GM21526 (cell line): ENCODE results near the gene TUBA4A.
"Not testable (repeated sequence)": the region's sequence is repeated elsewhere in the genome, so short reads cannot be mapped to it uniquely, and the experiment has no call there.

ENCODE experiments used
- ATAC-seq: cut with Tn5 transposase; IDR thresholded peaks from one replicate; pipeline ENCODE4 v1.9.1; 2021; ENCODE audit warnings: moderate library complexity; ENCODE audit not compliant: unreplicated experiment, low FRiP score

The TUBA4A gene

GRCh38 chr2:219287116-219287440 is 33.4 kb upstream of the TUBA4A start:
- ATAC-seq, result not testable (repeated sequence)

GRCh38 chr2:219286436-219287115 is 32.9 kb upstream of the TUBA4A start:
- no peak for ATAC-seq

- ATAC-seq, result no peak
These were observed 32.2 kb upstream of the TUBA4A start for GRCh38 chr2:219285894-219286425.

GRCh38 chr2:219285373-219285735 is 31.6 kb upstream of the TUBA4A start:
- no peak for ATAC-seq

GRCh38 chr2:219284501-219285372 is 31.0 kb upstream of the TUBA4A start:
- no peak for ATAC-seq

GRCh38 chr2:219282943-219283581 is 29.3 kb upstream of the TUBA4A start:
- no peak for ATAC-seq

GRCh38 chr2:219282375-219282774 is 28.7 kb upstream of the TUBA4A start:
- no peak for ATAC-seq

- ATAC-seq, result no peak
These were observed 27.9 kb upstream of the TUBA4A start for GRCh38 chr2:219281588-219281987.

GRCh38 chr2:219280651-219281050 is 26.9 kb upstream of the TUBA4A start:
- ATAC-seq, result no peak

- ATAC-seq, result no peak
These were observed 26.3 kb upstream of the TUBA4A start for GRCh38 chr2:219279916-219280516.

- peak; percentile 85 for ATAC-seq
These were observed 25.6 kb upstream of the TUBA4A start, which contains the start of gene DNAJB2 for GRCh38 chr2:219279151-219279915. Gene DNAJB2 (plus strand): TSS chr2:219279366. CDS start chr2:219279834, 468 bp downstream.

GRCh38 chr2:219278655-219279150 is 25.0 kb upstream of the TUBA4A start:
- no peak for ATAC-seq

GRCh38 chr2:219277703-219278654 is 24.3 kb upstream of the TUBA4A start:
- no peak for ATAC-seq

- no peak for ATAC-seq
These were observed 20.7 kb upstream of the TUBA4A start for GRCh38 chr2:219274361-219274921.

- ATAC-seq, result no peak
These were observed 20.2 kb upstream of the TUBA4A start for GRCh38 chr2:219273937-219274336.

- no peak for ATAC-seq
These were observed 19.3 kb upstream of the TUBA4A start for GRCh38 chr2:219272995-219273394.

- ATAC-seq, result no peak
These were observed 18.6 kb upstream of the TUBA4A start for GRCh38 chr2:219272356-219272755.

- no peak for ATAC-seq
These were observed 17.3 kb upstream of the TUBA4A start for GRCh38 chr2:219271021-219271420.

GRCh38 chr2:219270055-219270372 is 16.3 kb upstream of the TUBA4A start:
- ATAC-seq, result no peak
